Aorta (tissue), 5 donors: Measurements from ENCODE around the gene POU2AF1. TPM values are rescaled to one million over a fixed set of nuclear protein-coding genes. Genes with fewer than 3 reads are reported as not detected.

ENCODE experiments used
- ATAC-seq: fragments of 200-7000 bp; cut with Tn5 transposase; one replicate; pipeline ENCODE4 v1.9.1; 2022; ENCODE audit warnings: moderate library complexity; ENCODE audit not compliant: low FRiP score
- DNase-seq, 2 donors: peaks; one replicate each; pipeline ENCODE4 v3.0.0-alpha.2; 2020
- H3K27ac ChIP-seq, 2 donors: one replicate each; pipeline ENCODE4 v1.5.1; 2013; ENCODE audit warnings: low read length in 2 of 2, mild to moderate bottlenecking in 2 of 2, moderate library complexity in 2 of 2, control low read depth in 1 of 2, inconsistent platforms in 1 of 2, low read depth in 1 of 2
- H3K27me3 ChIP-seq, 2 donors: one replicate each; pipeline ENCODE4 v1.6.1; 2013; ENCODE audit warnings: control low read depth in 1 of 2, low read length in 1 of 2, mild to moderate bottlenecking in 1 of 2, moderate library complexity in 1 of 2; ENCODE audit not compliant: insufficient read depth in 2 of 2, control insufficient read depth in 1 of 2
- H3K36me3 ChIP-seq, 2 donors: one replicate each; pipeline ENCODE4 v1.6.1; 2013; ENCODE audit warnings: control low read depth in 1 of 2, low read length in 1 of 2, mild to moderate bottlenecking in 1 of 2; ENCODE audit not compliant: insufficient read depth in 2 of 2, control insufficient read depth in 1 of 2
- H3K4me1 ChIP-seq, 2 donors: one replicate each; pipeline ENCODE4 v1.6.1; 2013; ENCODE audit warnings: low read length in 2 of 2, control low read depth in 1 of 2, mild to moderate bottlenecking in 1 of 2, moderate library complexity in 1 of 2; ENCODE audit not compliant: insufficient read depth in 2 of 2, control insufficient read depth in 1 of 2
- H3K4me3 ChIP-seq, 2 donors: one replicate each; pipeline ENCODE4 v1.5.1; 2013; ENCODE audit warnings: low read length in 2 of 2, control low read depth in 1 of 2, mild to moderate bottlenecking in 1 of 2
- H3K9me3 ChIP-seq: one replicate; pipeline ENCODE4 v1.6.1; 2013; ENCODE audit warnings: mild to moderate bottlenecking, low read length; ENCODE audit not compliant: control insufficient read depth
- WGBS, 2 donors: extraction: QIAGEN DNeasy Blood & Tissue Kit; methylation state at CpG; one replicate each; pipeline ENCODE4 v1.1.7; 2013; 5-methylcytosine and 5-hydroxymethylcytosine counted together
- intact Hi-C, 2 donors: fragments of 100-400 bp; cut with DNase I; formaldehyde crosslinking; loops; one replicate each; pipeline versions ENCODE4 v1.14.2 to v1.15.0; 2022
- polyA plus RNA-seq, 2 donors: library from polyadenylated mRNA; stranded (reverse); fragments of 200-250 nt; gene quantifications; one replicate each; pipeline ENCODE4 v1.2.3, GENCODE V29; 2013
- total RNA-seq, 2 donors: library from RNA; stranded (reverse); fragmentation: NEBNext Ultra II Directional; extraction: Animal tissue kit (Norgen Biotek cat#: 25700); gene quantifications; one replicate each; pipeline ENCODE4 v1.2.1, GENCODE V29; 2021
- donor health status: healthy with polysubstance abuse.
- donor health status: Bipolar disorder and iron deficiency.
- donor health status: DM: no; HTN: no; CAD: no.
- donor health status: DM: no; HTN: no; CAD: no.
- donor health status: DM: yes; HTN: yes; CAD: no.

The POU2AF1 gene
- total and polyA plus RNA-seq, 4 donors = 0.05 to 1.2 (median 0.54) TPM

GRCh38 chr11:111419641-111420327, 40.7 kb upstream of the POU2AF1 start:
- Histone ChIP-seq H3K4me1 (peaks cover 2 to 7% of the 10 kb centered on the region in 2 donors), H3K4me3 (no peak overlapping the region), H3K9me3 (no peaks in the 10 kb centered on the region), H3K27me3 (no peaks in the 10 kb centered on the region), H3K27ac (no peak overlapping the region), H3K36me3 (no peaks in the 10 kb centered on the region)
- ATAC-seq (peak; percentile 39), DNase-seq (peak; percentile 77 to 79)
- intact Hi-C loops = loop anchor here (2.0 to 5.0 kb wide), 2 partner anchors 121 to 122 kb away; partner anchors contain the start of gene POU2AF3 (in 2 of the 2)
- 7 to 10% methylated on average over 5 of the region's 5 CpGs for WGBS, 2 donors

GRCh38 chr11:111419181-111419580, 40.1 kb upstream of the POU2AF1 start:
- no peaks in the 10 kb centered on the region for H3K9me3 ChIP-seq
- ATAC-seq = no peak
- H3K27ac ChIP-seq = no peak overlapping the region
- H3K4me1 ChIP-seq = peaks cover 2 to 7% of the 10 kb centered on the region in 2 donors
- H3K36me3 ChIP-seq = no peaks in the 10 kb centered on the region
- intact Hi-C loops = no loop called here
- DNase-seq = no peak
- no peak overlapping the region for H3K4me3 ChIP-seq
- WGBS, 2 donors = 38 to 52% methylated on average over 4 of the region's 4 CpGs
- no peaks in the 10 kb centered on the region for H3K27me3 ChIP-seq

DNA sequence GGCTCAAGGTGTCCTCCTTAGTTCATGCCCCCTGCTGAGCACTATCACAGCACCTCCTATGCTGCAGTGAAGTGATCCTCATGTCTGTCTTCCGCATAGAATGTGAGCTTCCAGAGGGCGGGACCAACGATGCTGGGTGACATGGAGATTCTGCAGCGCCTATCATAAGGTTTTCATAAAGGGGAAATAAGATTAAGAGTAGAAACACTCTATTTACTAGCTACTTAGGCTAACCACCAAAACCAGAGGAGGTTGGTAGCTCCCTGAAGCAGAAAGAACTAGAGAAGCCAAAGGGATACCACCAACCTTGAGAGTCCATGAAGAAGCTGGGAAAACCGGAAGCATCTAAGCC, 39.3 kb upstream of the POU2AF1 start:
- Histone ChIP-seq H3K36me3 (no peaks in the 10 kb centered on the region), H3K27ac (no peak overlapping the region), H3K4me3 (no peak overlapping the region), H3K4me1 (peaks cover 2 to 7% of the 10 kb centered on the region in 2 donors), H3K27me3 (no peaks in the 10 kb centered on the region), H3K9me3 (no peaks in the 10 kb centered on the region)
- 38 to 41% methylated on average over 5 of the region's 5 CpGs for WGBS, 2 donors
- no peak for ATAC-seq
- no peak for DNase-seq
- intact Hi-C loops = no loop called here

GRCh38 chr11:111417766-111418435, 38.8 kb upstream of the POU2AF1 start:
- Histone ChIP-seq H3K4me3 (no peak overlapping the region), H3K27ac (no peak overlapping the region), H3K4me1 (peaks cover 2 to 7% of the 10 kb centered on the region in 2 donors), H3K27me3 (no peaks in the 10 kb centered on the region), H3K36me3 (no peaks in the 10 kb centered on the region), H3K9me3 (no peaks in the 10 kb centered on the region)
- 28 to 30% methylated on average over 10 of the region's 10 CpGs for WGBS, 2 donors
- DNase-seq = peak in 1 of 2 donors; percentile 66
- peak; percentile 39 for ATAC-seq
- intact Hi-C loops = no loop called here

GRCh38 chr11:111417011-111417765, 38.1 kb upstream of the POU2AF1 start:
- no peak for DNase-seq
- 69% methylated on average over 8 of the region's 8 CpGs for WGBS, 2 donors

GRCh38 chr11:111416231-111416960, 37.3 kb upstream of the POU2AF1 start:
- Histone ChIP-seq H3K36me3 (no peaks in the 10 kb centered on the region), H3K27ac (no peak overlapping the region), H3K9me3 (no peaks in the 10 kb centered on the region), H3K4me1 (peaks cover 2 to 7% of the 10 kb centered on the region in 2 donors), H3K4me3 (no peak overlapping the region), H3K27me3 (no peaks in the 10 kb centered on the region)
- intact Hi-C loops = no loop called here
- DNase-seq (no peak), ATAC-seq (no peak)
- WGBS, 2 donors = 90 to 93% methylated on average over 16 of the region's 16 CpGs

More at GRCh38 chr11:111417011-111417765, 38.1 kb upstream of the POU2AF1 start:
- Histone ChIP-seq H3K4me3 (no peak overlapping the region), H3K27ac (peak overlapping the region in 1 of 2 donors; percentile 41), H3K36me3 (no peaks in the 10 kb centered on the region), H3K27me3 (no peaks in the 10 kb centered on the region), H3K4me1 (peaks cover 2 to 7% of the 10 kb centered on the region in 2 donors), H3K9me3 (no peaks in the 10 kb centered on the region)
- intact Hi-C loops = no loop called here
- ATAC-seq = no peak

DNA sequence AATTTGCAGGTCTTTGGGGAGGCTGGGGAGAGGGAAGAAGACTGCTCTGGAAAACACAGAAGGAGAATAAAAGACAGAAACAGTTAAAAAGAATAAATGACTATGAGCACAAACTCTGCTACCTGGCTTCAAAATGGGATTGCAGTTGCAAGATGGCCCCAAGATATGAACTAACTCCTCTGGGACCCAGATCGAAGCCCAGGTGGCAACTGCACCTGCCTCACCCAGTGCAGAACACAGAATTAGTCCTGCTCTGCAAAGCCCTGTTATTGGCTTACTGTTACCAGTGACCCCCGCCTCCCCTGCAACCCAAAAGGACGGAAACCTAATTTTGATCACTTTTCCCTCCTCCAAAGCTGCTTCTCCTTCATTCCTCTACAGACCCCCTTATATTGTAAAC, 35.9 kb upstream of the POU2AF1 start:
- H3K27ac ChIP-seq = no peak overlapping the region
- ATAC-seq = no peak
- intact Hi-C loops = no loop called here
- no peak overlapping the region for H3K4me3 ChIP-seq
- H3K36me3 ChIP-seq = no peaks in the 10 kb centered on the region
- H3K27me3 ChIP-seq = no peaks in the 10 kb centered on the region
- H3K4me1 ChIP-seq = peaks cover 2 to 7% of the 10 kb centered on the region in 2 donors
- H3K9me3 ChIP-seq = no peaks in the 10 kb centered on the region
- 79 to 99% methylated on average over 3 of the region's 3 CpGs for WGBS, 2 donors
- peak in 1 of 2 donors; percentile 21 for DNase-seq

DNA sequence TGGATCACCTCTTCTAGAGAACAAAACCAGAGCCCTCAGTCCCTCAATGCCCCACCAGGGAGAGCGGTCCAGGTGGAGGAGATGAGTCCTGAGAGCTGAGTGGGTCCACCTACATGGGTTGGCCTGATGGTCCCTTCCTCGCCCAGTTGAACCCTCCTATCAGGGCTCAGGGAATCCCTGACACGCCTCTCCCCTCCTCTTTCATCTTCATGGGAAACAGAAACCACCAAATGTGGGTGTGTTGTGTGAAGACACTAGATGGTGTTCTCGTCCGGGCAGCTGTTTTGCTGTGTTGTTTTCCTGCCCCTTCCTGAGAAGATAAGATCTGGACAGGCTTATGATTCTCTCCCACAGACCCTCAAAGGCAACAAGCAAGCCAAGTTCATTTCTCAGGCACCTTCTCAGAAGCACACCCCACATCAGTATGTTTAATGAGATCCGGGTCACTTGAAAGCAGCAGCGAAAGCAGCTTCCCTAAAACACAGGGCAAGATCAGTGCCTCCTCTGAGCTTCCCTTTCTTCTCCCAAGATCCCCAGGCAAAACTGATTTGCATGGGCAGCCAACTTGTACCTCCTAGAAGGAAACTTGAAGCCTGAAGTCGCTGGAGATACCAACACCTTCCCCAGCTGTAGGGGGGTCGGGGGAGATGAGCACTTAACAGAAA, 35.3 kb upstream of the POU2AF1 start:
- no peak overlapping the region for H3K4me3 ChIP-seq
- ATAC-seq = no peak
- no peaks in the 10 kb centered on the region for H3K36me3 ChIP-seq
- H3K27me3 ChIP-seq = no peaks in the 10 kb centered on the region
- peak in 1 of 2 donors; percentile 19 for DNase-seq
- no peaks in the 10 kb centered on the region for H3K9me3 ChIP-seq
- intact Hi-C loops = no loop called here
- no peak overlapping the region for H3K27ac ChIP-seq
- H3K4me1 ChIP-seq = peaks cover 2 to 7% of the 10 kb centered on the region in 2 donors
- 87 to 95% methylated on average over 9 of the region's 9 CpGs for WGBS, 2 donors
